CD4-positive, alpha-beta memory T cell (primary cell): ENCODE measurements around the gene MAST4. TPM values are rescaled to one million over a fixed set of nuclear protein-coding genes. Genes with fewer than 3 reads are reported as not detected.

Experiments
- CTCF ChIA-PET: fragments of 350-600 bp; sonication (Branson Sonifier 250); formaldehyde crosslinking; loops from one replicate; lab custom pipeline; 2021; ENCODE audit warnings: inconsistent platforms; ENCODE audit not compliant: partially characterized antibody; lab: Charles Lee
- POLR2A ChIA-PET: fragments of 350-600 bp; sonication (Branson Sonifier 250); formaldehyde crosslinking; loops from one replicate; lab custom pipeline; 2021; ENCODE audit not compliant: partially characterized antibody; lab: Charles Lee
- DNase-seq, 5 donors: peaks; one replicate each; pipeline versions ENCODE4 v3.0.0 to v3.0.0-alpha.2; 2020 to 2022; ENCODE audit warnings: mixed read lengths in 1 of 5
- H3K27ac ChIP-seq: one replicate; pipeline ENCODE4 v1.7.0; 2013; ENCODE audit warnings: low read depth, low read length
- H3K27me3 ChIP-seq: 2 replicates; pipeline ENCODE4 v1.7.0; 2013; ENCODE audit warnings: mild to moderate bottlenecking, low read length, moderate library complexity; ENCODE audit not compliant: insufficient read depth
- H3K36me3 ChIP-seq: 2 replicates; pipeline ENCODE4 v1.7.0; 2013; ENCODE audit warnings: mild to moderate bottlenecking, low read length, moderate library complexity; ENCODE audit not compliant: insufficient read depth
- H3K4me1 ChIP-seq: 2 replicates; pipeline ENCODE4 v1.7.0; 2013; ENCODE audit warnings: mild to moderate bottlenecking, low read length, moderate library complexity; ENCODE audit not compliant: insufficient read depth
- H3K4me3 ChIP-seq, 2 donors: one replicate each; pipeline ENCODE4 v1.7.0; 2013; ENCODE audit warnings: low read length in 2 of 2, mild to moderate bottlenecking in 1 of 2
- H3K9me3 ChIP-seq, 2 donors: one replicate each; pipeline ENCODE4 v1.7.0; 2013; ENCODE audit warnings: low read length in 2 of 2, control low read depth in 1 of 2; ENCODE audit not compliant: control insufficient read depth in 1 of 2
- H3K27ac Mint-ChIP-seq, 7 donors: one replicate each; pipeline ENCODE4 v1.8.0; 2020 to 2021; ENCODE audit warnings: mixed read lengths in 7 of 7, mild to moderate bottlenecking in 6 of 7, inconsistent platforms in 3 of 7, moderate library complexity in 3 of 7
- H3K27me3 Mint-ChIP-seq, 2 donors: one replicate each; pipeline ENCODE4 v1.8.0; 2020 to 2021; ENCODE audit warnings: mixed read lengths in 2 of 2
- H3K36me3 Mint-ChIP-seq, 2 donors: one replicate each; pipeline ENCODE4 v1.8.0; 2020 to 2021; ENCODE audit warnings: mixed read lengths in 2 of 2, inconsistent platforms in 1 of 2, mild to moderate bottlenecking in 1 of 2
- H3K4me1 Mint-ChIP-seq, 4 donors: one replicate each; pipeline ENCODE4 v1.8.0; 2020 to 2021; ENCODE audit warnings: mixed read lengths in 4 of 4, mild to moderate bottlenecking in 1 of 4
- H3K4me3 Mint-ChIP-seq, 8 donors: one replicate each; pipeline ENCODE4 v1.8.0; 2020 to 2021; ENCODE audit warnings: mixed read lengths in 8 of 8, mild to moderate bottlenecking in 7 of 8, moderate library complexity in 6 of 8, inconsistent platforms in 3 of 8
- H3K9me3 Mint-ChIP-seq, 8 donors: one replicate each; pipeline ENCODE4 v1.8.0; 2020 to 2021; ENCODE audit warnings: mixed read lengths in 8 of 8, mild to moderate bottlenecking in 5 of 8, inconsistent platforms in 3 of 8, moderate library complexity in 1 of 8
- intact Hi-C: fragments of 100-400 bp; cut with micrococcal nuclease; formaldehyde crosslinking; loops from one replicate; pipeline ENCODE4 v1.15.1; 2023
- polyA plus RNA-seq, 2 donors: library from polyadenylated mRNA; unstranded; fragments of 300-500 nt; fragmentation: Illumina TruSeq; gene quantifications; one replicate each; pipeline ENCODE4 v1.2.3, GENCODE V29; 2021
- total RNA-seq, 2 experiments: library from RNA; stranded (reverse); gene quantifications; one replicate each; pipeline ENCODE4 v1.2.3, GENCODE V29; 2021

MAST4 gene
- total and polyA plus RNA-seq, 4 experiments from 2014 or later, result 9.2 to 27.0 (median 21.3) TPM

DNA sequence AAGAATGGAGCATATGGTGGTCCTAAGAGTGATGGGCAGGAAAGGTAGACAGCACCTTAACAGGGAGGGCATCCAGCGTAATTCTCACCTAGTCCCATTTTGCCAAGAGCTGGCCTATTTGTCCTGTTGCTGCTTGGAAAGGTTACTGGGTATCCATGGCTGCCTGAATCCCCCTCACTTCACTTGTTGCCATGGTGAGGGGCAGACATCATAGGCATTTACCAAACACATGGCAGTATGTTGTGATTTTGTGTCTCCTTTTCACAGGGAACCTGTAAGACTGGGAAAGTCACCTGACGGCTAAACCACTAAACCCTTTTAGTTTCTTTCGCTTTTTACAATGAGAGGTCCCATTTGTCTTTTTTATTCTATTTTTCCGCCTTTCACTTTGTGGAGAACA is 373.3 kb downstream of the MAST4 start:
- Histone ChIP-seq H3K9me3 (no peaks in the 10 kb centered on the region), H3K27me3 (no peaks in the 10 kb centered on the region), H3K4me1 (no peaks in the 10 kb centered on the region), H3K4me3 (no peak overlapping the region), H3K27ac (no peak overlapping the region), H3K36me3 (no peaks in the 10 kb centered on the region)
- H3K4me1 Mint-ChIP-seq, result no peaks in the 10 kb centered on the region
- ChIA-PET POLR2A (no interaction called here), CTCF (no interaction called here)
- no peaks in the 10 kb centered on the region for H3K9me3 Mint-ChIP-seq
- H3K27ac Mint-ChIP-seq, result no peak overlapping the region
- no peak overlapping the region for H3K4me3 Mint-ChIP-seq
- DNase-seq, result no peak
- no peaks in the 10 kb centered on the region for H3K36me3 Mint-ChIP-seq
- intact Hi-C loops, result no loop called here
- no peaks in the 10 kb centered on the region for H3K27me3 Mint-ChIP-seq

DNA sequence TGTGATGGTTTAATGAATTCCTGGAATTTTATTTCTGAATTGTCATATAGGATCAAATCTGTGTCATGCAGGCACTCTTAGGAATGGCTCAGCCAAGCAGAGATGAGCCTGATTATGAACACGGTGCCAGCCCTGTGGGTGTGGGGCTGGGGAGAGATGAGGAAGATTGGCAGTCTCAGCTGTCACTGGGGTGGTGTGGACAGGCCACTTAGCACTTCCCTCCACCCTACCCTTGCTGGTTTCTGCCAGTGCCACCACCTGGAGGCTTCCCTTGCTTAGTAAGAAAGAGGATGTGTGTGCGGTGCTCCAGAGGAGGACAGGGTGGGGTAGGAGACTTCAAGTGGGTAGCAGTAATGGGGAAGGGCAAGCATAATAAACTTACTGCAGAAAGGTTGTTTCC is 373.8 kb downstream of the MAST4 start:
- Mint-ChIP-seq H3K4me3 (no peak overlapping the region), H3K27me3 (no peaks in the 10 kb centered on the region), H3K9me3 (no peaks in the 10 kb centered on the region), H3K36me3 (no peaks in the 10 kb centered on the region), H3K4me1 (no peaks in the 10 kb centered on the region), H3K27ac (no peak overlapping the region)
- Histone ChIP-seq H3K4me1 (no peaks in the 10 kb centered on the region), H3K36me3 (no peaks in the 10 kb centered on the region), H3K27ac (no peak overlapping the region), H3K27me3 (no peaks in the 10 kb centered on the region), H3K9me3 (no peaks in the 10 kb centered on the region), H3K4me3 (no peak overlapping the region)
- POLR2A ChIA-PET, result no interaction called here
- intact Hi-C loops, result no loop called here
- no peak for DNase-seq
- CTCF ChIA-PET, result no interaction called here

- H3K4me1 Mint-ChIP-seq, result no peaks in the 10 kb centered on the region
- H3K27ac Mint-ChIP-seq, result no peak overlapping the region
- Histone ChIP-seq H3K36me3 (no peaks in the 10 kb centered on the region), H3K4me1 (no peaks in the 10 kb centered on the region), H3K27me3 (no peaks in the 10 kb centered on the region), H3K9me3 (no peaks in the 10 kb centered on the region), H3K4me3 (no peak overlapping the region), H3K27ac (no peak overlapping the region)
- no peaks in the 10 kb centered on the region for H3K36me3 Mint-ChIP-seq
- CTCF ChIA-PET, result no interaction called here
- POLR2A ChIA-PET, result no interaction called here
- H3K27me3 Mint-ChIP-seq, result no peaks in the 10 kb centered on the region
- no peak for DNase-seq
- intact Hi-C loops, result no loop called here
- H3K4me3 Mint-ChIP-seq, result no peak overlapping the region
- no peaks in the 10 kb centered on the region for H3K9me3 Mint-ChIP-seq
These were observed 375.8 kb downstream of the MAST4 start for GRCh38 chr5:66972004-66972403.

- Histone ChIP-seq H3K27ac (no peak overlapping the region), H3K27me3 (no peaks in the 10 kb centered on the region), H3K4me1 (no peaks in the 10 kb centered on the region), H3K36me3 (no peaks in the 10 kb centered on the region), H3K4me3 (no peak overlapping the region), H3K9me3 (no peaks in the 10 kb centered on the region)
- Mint-ChIP-seq H3K36me3 (no peaks in the 10 kb centered on the region), H3K4me3 (no peak overlapping the region), H3K27ac (no peak overlapping the region), H3K4me1 (no peaks in the 10 kb centered on the region), H3K27me3 (peaks cover 2 to 5% of the 10 kb centered on the region in 2 donors), H3K9me3 (no peaks in the 10 kb centered on the region)
- POLR2A ChIA-PET, result no interaction called here
- CTCF ChIA-PET, result interaction anchor here (1.0 to 1.5 kb wide), 2 partner anchors 11 to 14 kb away, joined by 3 to 5 read pairs; no protein-coding TSS in a partner anchor
- intact Hi-C loops, result no loop called here
- DNase-seq, result no peak
These were observed 378.1 kb downstream of the MAST4 start for GRCh38 chr5:66974256-66974655.

- Mint-ChIP-seq H3K4me3 (no peak overlapping the region), H3K9me3 (no peaks in the 10 kb centered on the region), H3K4me1 (no peaks in the 10 kb centered on the region), H3K36me3 (no peaks in the 10 kb centered on the region), H3K27ac (no peak overlapping the region), H3K27me3 (peaks cover 2 to 5% of the 10 kb centered on the region in 2 donors)
- Histone ChIP-seq H3K27me3 (no peaks in the 10 kb centered on the region), H3K9me3 (no peaks in the 10 kb centered on the region), H3K36me3 (no peaks in the 10 kb centered on the region), H3K4me3 (no peak overlapping the region), H3K27ac (no peak overlapping the region), H3K4me1 (no peaks in the 10 kb centered on the region)
- POLR2A ChIA-PET, result no interaction called here
- no peak for DNase-seq
- CTCF ChIA-PET, result interaction anchor here (1.3 kb wide), 1 partner anchor 9 kb away, joined by 3 read pairs; no protein-coding TSS in a partner anchor
- intact Hi-C loops, result no loop called here
These were observed 379.9 kb downstream of the MAST4 start for GRCh38 chr5:66976108-66976507.

DNA sequence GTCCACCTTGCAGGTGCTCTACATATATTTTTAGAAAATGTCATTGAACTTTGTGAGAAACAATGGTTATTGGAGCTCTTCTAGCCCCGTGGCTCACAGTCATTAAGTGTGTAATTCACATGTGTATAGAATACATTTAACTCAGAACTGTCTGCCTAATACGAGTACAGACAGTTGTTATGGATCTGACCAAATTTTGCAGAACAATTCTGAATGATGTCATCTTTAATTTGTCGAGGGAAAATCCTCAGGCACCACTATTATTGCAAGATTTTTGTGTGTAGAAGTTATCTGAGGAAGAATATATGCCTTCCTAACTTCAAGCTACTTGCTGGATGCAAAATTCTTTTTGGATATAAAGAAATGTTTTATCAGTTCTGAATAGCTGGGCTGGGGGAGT is 383.5 kb downstream of the MAST4 start:
- Histone ChIP-seq H3K27me3 (no peaks in the 10 kb centered on the region), H3K4me3 (no peak overlapping the region), H3K4me1 (no peaks in the 10 kb centered on the region), H3K27ac (no peak overlapping the region), H3K36me3 (no peaks in the 10 kb centered on the region), H3K9me3 (no peaks in the 10 kb centered on the region)
- Mint-ChIP-seq H3K9me3 (no peaks in the 10 kb centered on the region), H3K4me3 (no peak overlapping the region), H3K27me3 (peaks cover 2 to 5% of the 10 kb centered on the region in 2 donors), H3K27ac (no peak overlapping the region), H3K36me3 (no peaks in the 10 kb centered on the region), H3K4me1 (no peaks in the 10 kb centered on the region)
- CTCF ChIA-PET, result interaction anchor here (0.8 to 3.2 kb wide), 2 partner anchors 9 to 229 kb away, joined by 3 to 22 read pairs; no protein-coding TSS in a partner anchor
- POLR2A ChIA-PET, result no interaction called here
- intact Hi-C loops, result loop anchor here (10.0 kb wide), 2 partner anchors 55 to 125 kb away; no protein-coding TSS in a partner anchor
- DNase-seq, result no peak

DNA sequence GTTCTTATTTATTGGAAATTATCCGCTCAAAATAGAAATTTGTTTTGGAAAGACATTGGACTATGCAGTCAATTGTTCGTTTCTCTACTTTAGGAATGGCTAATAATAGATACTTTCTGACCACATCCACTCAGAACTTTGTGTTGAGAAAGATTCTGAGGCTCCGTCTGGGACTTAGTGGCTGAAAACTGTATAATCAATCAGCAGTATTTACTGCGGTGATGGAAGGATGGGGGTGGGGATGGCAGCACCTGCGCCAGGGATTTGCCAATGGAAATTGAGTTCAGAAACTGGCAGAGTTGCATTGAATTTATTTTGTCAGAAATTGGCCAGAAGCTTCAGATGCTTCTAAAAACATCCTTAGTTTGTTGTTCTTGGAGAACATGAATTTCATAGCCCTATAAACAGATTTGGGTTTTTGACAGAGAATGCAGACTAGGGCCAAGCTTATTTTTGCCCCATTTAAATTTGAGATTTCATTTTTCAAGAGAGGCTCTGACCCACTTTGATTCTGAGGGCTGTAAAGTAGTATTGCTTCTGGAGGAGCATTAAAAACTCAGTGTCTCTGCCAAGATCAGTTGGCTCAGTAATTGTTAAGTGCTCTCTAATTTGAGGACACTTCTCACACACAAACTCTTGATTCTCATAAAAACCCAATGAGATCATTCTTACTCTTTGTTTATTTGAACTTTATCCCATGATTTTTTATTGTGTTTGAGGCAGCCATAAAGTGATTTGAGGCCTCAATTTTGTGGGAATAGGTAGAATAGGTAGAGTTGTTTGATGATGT is 385.3 kb downstream of the MAST4 start:
- Mint-ChIP-seq H3K9me3 (no peaks in the 10 kb centered on the region), H3K27me3 (peaks cover 2 to 5% of the 10 kb centered on the region in 2 donors), H3K27ac (no peak overlapping the region), H3K36me3 (no peaks in the 10 kb centered on the region), H3K4me3 (no peak overlapping the region), H3K4me1 (no peaks in the 10 kb centered on the region)
- H3K36me3 ChIP-seq, result no peaks in the 10 kb centered on the region
- DNase-seq, result no peak
- H3K4me3 ChIP-seq, result no peak overlapping the region
- H3K27me3 ChIP-seq, result no peaks in the 10 kb centered on the region
- H3K9me3 ChIP-seq, result no peaks in the 10 kb centered on the region
- ChIA-PET POLR2A (interaction anchor here (0.7 kb wide), 1 partner anchor 15 kb away, joined by 3 read pairs; no protein-coding TSS in a partner anchor), CTCF (interaction anchor here (1.4 kb wide), 1 partner anchor 9 kb away, joined by 4 read pairs; no protein-coding TSS in a partner anchor)
- intact Hi-C loops, result loop anchor here (10.0 kb wide), 2 partner anchors 53 to 123 kb away; no protein-coding TSS in a partner anchor
- no peak overlapping the region for H3K27ac ChIP-seq
- no peaks in the 10 kb centered on the region for H3K4me1 ChIP-seq
